ENCODE measurements around the gene ALG10B. TPM values are rescaled to one million over a fixed set of nuclear protein-coding genes. Genes with fewer than 3 reads are reported as not detected.

ALG10B gene
- total and polyA plus RNA-seq, 2 of the 8 experiments (the other 6 are each of a cell fraction or from before 2014, with no cell fraction given), result 3.2 to 5.4 TPM

DNA sequence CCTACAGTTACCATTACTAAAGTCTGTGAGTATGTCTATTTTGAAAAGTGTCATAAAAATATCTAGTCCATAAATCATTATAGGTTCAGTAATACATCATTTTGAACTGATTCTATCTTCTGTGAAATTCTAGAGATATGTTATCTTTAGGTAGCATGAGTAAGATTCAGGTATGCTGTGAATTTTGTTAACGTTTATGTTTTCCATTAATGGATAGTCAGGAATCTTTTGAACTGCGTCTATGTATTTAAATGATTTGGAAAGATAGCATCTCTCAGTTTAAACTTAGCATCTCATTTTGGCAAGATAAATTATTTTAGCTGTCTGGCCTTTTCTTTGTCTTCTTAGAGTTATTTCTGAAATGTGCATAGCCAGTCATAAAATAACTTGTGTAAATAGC is 8.3 kb downstream of the ALG10B start:
- Histone ChIP-seq H3K14ac (ENCODE audit: insufficient read length) (no peak overlapping the region), H3K4me2 (ENCODE audit: insufficient read depth in 1 of 2, low read depth in 2 of 2, low read length in 2 of 2) (no peak overlapping the region), H2BK20ac (ENCODE audit: low read length) (no peak overlapping the region), H4K91ac (replicated peaks; ENCODE audit: insufficient read length, low read length) (no peak overlapping the region), H3K4ac (replicated peaks; ENCODE audit: insufficient read length, low read depth, low read length) (no peak overlapping the region), H2BK12ac (ENCODE audit: low read depth, low read length) (no peak overlapping the region), H3K4me3 (ENCODE audit: extremely low read depth in 1 of 4, insufficient read depth in 2 of 4, low read depth in 3 of 4, low read length in 4 of 4) (no peak overlapping the region), H4K20me1 (replicated peaks in 1 of 2; ENCODE audit: control insufficient read depth in 1 of 2, insufficient read depth in 2 of 2, low read length in 2 of 2) (no peaks in the 10 kb centered on the region), H2BK15ac (ENCODE audit: low read length) (no peak overlapping the region), H2AFZ (ENCODE audit: low read length) (no peak overlapping the region), H2BK5ac (ENCODE audit: low read depth, low read length) (no peak overlapping the region), H4K5ac (ENCODE audit: insufficient read length, low read depth, low read length) (no peak overlapping the region), H3K18ac (ENCODE audit: extremely low read depth, low read length) (no peak overlapping the region), H4K8ac (ENCODE audit: extremely low read depth, insufficient read depth, low read length) (no peak overlapping the region), H3K4me1 (replicated peaks in 1 of 4; ENCODE audit: control insufficient read depth in 3 of 4, insufficient read depth in 4 of 4, low read length in 3 of 4) (no peaks in the 10 kb centered on the region), H3K23me2 (ENCODE audit: low read depth, low read length) (no peaks in the 10 kb centered on the region), H2AK5ac (ENCODE audit: low read depth, low read length) (no peak overlapping the region), H3K27ac (ENCODE audit: low read depth, low read length) (no peak overlapping the region), H3K9ac (replicated peaks in 1 of 4; ENCODE audit: extremely low read depth in 1 of 4, low read depth in 3 of 4, low read length in 3 of 4) (no peak overlapping the region), H3K79me1 (ENCODE audit: low read depth, low read length) (no peaks in the 10 kb centered on the region), H2BK120ac (replicated peaks; ENCODE audit: low read depth, low read length) (no peak overlapping the region), H3K9me3 (ENCODE audit: insufficient read depth in 2 of 2, low read depth in 1 of 2, low read length in 1 of 2) (no peaks in the 10 kb centered on the region), H3K27me3 (replicated peaks in 1 of 4; ENCODE audit: control insufficient read depth in 3 of 4, extremely low read depth in 1 of 4, insufficient read depth in 3 of 4, low read length in 3 of 4) (peaks cover 0 to 1% (median 0%) of the 10 kb centered on the region in 4 experiments; a peak in 1 of 7 replicates), H3K56ac (replicated peaks; ENCODE audit: insufficient read length, low read depth, low read length) (no peak overlapping the region), H3K79me2 (ENCODE audit: control insufficient read depth in 1 of 2, insufficient read depth in 2 of 2, low read length in 2 of 2) (no peaks in the 10 kb centered on the region), H3K23ac (ENCODE audit: insufficient read length) (no peak overlapping the region), H3K36me3 (ENCODE audit: control insufficient read depth in 2 of 4, insufficient read depth in 4 of 4, low read length in 3 of 4) (no peaks in the 10 kb centered on the region)
- FAIRE-seq (no peak), DNase-seq (ENCODE audit: low read depth in 1 of 2, low spot score in 2 of 2) (no peak)
- 93% methylated on average over 2 of the region's 2 CpGs; no CpG with 5 or more reads in 1 of the 2 experiments for WGBS, 2 experiments (ENCODE audit: extremely low coverage in 1 of 2, insufficient coverage in 1 of 2, insufficient read length in 1 of 2, insufficient replicate concordance in 2 of 2, low coverage in 1 of 2, low lambda C conversion rate in 2 of 2, missing lambda C conversion rate in 1 of 2)
- ChIA-PET POLR2A (ENCODE audit: partially characterized antibody) (no interaction called here), CTCF (ENCODE audit: partially characterized antibody) (no interaction called here)
- TF ChIP-seq, protein P1, sequence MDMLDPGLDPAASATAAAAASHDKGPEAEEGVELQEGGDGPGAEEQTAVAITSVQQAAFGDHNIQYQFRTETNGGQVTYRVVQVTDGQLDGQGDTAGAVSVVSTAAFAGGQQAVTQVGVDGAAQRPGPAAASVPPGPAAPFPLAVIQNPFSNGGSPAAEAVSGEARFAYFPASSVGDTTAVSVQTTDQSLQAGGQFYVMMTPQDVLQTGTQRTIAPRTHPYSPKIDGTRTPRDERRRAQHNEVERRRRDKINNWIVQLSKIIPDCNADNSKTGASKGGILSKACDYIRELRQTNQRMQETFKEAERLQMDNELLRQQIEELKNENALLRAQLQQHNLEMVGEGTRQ (IDR thresholded peaks at IDR 0.05; ENCODE audit: low read length), result no peak
- TF ChIP-seq MAFK (IDR thresholded peaks at IDR 0.05; ENCODE audit: low read depth, low read length) (no peak), CBX5 (IDR thresholded peaks at IDR 0.05; ENCODE audit: low read depth, low read length) (no peak), TCF12 (IDR thresholded peaks at IDR 0.05; ENCODE audit: low read depth, low read length) (no peak), TEAD4 (IDR thresholded peaks at IDR 0.05; ENCODE audit: low read depth, low read length) (no peak), POLR2AphosphoS5 (IDR thresholded peaks at IDR 0.05; ENCODE audit: low read depth, low read length) (no peak), SUZ12 (IDR thresholded peaks at IDR 0.05; ENCODE audit: low read length) (no peak), POLR2A (IDR thresholded peaks at IDR 0.05; ENCODE audit: control extremely low read depth in 1 of 2, low read depth in 2 of 2, low read length in 2 of 2) (no peak), JUN (IDR thresholded peaks at IDR 0.05; ENCODE audit: low read depth, low read length) (no peak)
- TF ChIP-seq, protein P2, sequence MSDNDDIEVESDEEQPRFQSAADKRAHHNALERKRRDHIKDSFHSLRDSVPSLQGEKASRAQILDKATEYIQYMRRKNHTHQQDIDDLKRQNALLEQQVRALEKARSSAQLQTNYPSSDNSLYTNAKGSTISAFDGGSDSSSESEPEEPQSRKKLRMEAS (IDR thresholded peaks at IDR 0.05), result no peak
